Activated CD4-positive, alpha-beta T cell treated with anti-CD3 and anti-CD28 coated beads, Interleukin-10, Interleukin-2, amounts not matched to agents 100 ng/mL and 50 ng/mL, durations not matched to agents 16 hours and 8 hours (primary cell): Measurements from ENCODE around the gene INAFM2.
A peak's percentile ranks its signal among the peaks of the same experiment; 100 is the strongest.

ENCODE experiments used
- DNase-seq: peaks from one replicate; pipeline ENCODE4 v3.0.0-alpha.2; 2020

Gene INAFM2

DNA sequence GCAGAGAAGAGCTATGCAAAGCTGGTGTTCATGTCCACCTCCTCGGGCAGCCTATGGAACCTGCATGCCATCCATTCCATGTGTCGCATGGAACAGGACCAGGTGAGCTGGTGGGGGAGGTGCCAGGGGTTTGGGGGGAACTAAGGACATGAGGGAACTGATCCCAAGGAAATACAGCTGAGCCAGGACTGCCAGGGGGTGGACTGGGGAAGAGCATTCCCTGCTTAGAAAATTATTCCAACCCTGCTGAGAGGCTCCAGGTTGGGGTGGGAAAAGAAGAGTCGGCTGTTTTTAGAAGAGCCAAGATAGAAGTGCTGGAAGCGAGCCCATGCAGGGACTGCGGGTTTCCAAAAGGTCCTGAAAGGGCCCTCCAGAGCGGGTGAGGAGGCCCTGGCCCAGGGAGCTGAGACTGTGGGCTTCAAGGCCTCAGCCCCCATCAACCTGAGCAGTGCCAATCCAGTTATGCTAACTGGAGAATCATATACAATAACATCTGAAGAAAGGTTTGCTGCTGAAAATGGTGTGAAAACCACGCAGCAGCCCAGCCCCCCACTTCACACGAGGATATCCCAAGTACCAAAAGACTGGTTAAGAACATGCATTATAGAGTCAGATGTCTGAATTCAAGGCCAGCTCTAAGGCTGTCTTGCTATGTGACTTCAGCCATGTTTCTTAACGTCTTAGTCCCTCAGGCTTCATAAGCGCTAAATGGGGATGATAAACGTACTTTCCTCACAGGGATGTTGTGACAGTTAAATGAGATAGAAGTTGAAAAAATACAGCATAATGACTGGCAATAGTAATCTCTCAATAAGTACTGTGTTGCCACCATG is 42.3 kb downstream of the INAFM2 start:
- no peak for DNase-seq

GRCh38 chr15:40366457-40367370 is 43.2 kb downstream of the INAFM2 start:
- DNase-seq: no peak

DNA sequence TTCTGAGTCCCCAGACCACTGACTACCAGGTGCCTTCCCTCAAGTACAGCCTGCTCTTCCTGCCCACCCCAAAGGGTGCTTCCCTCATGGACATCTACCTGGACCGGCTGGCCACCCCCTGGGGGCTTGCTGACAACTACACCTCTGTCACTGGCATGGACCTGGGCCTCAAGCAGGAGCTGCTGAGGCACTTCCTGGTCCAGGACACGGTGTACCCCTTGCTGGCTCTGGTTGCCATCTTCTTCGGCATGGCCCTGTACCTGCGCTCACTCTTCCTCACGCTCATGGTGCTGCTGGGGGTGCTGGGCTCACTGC is 43.8 kb downstream of the INAFM2 start:
- no peak for DNase-seq

GRCh38 chr15:40367686-40368611 is 44.5 kb downstream of the INAFM2 start:
- DNase-seq: peak; percentile 94

GRCh38 chr15:40368719-40369473 is 45.4 kb downstream of the INAFM2 start:
- DNase-seq: no peak

DNA sequence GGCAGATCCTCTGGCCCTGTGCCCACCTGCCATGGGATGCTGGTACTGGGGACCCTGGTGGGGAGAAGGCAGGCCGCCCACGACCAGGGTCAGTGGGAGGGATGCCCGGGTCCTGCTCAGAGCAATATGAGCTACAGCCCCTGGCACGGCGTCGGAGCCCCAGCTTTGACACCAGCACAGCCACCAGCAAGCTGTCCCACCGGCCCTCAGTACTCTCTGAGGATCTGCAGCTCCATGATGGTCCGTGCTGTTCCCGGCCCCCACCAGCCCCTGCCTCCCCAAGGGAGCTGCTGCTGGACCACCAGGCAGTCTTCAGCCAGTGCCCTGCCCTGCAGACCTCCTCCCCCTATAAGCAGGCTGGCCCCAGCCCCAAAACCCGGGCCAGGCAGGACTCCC is 46.0 kb downstream of the INAFM2 start:
- DNase-seq: no peak

- no peak for DNase-seq
These were observed 46.5 kb downstream of the INAFM2 start for GRCh38 chr15:40369971-40370370.

DNA sequence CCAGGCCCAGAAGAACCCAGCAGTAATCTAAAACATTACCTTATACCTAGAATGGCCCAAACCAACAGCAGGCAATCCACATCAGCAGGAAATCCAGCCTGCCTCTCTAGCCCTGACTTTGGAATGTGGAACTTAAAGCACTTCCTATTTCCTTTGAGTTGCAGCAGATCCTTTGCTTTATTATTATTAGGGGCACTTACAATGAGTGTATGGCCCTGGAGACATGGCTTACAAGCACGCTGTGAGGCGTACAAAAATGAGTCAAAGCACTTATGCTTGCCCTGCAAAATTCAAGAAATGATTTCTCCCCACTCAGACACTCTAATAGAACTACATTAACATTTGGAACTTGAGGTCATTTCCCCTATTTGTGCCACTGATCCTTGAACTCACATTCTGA is 49.5 kb downstream of the INAFM2 start:
- DNase-seq: no peak
